GM12878 (cell line): ENCODE data around the gene RBM42. TPM values are rescaled to one million over a fixed set of nuclear protein-coding genes. Genes with fewer than 3 reads are reported as not detected.

Experiments used
- ATAC-seq: fragments of 200-7000 bp; cut with Tn5 transposase; 3 replicates; pipeline ENCODE4 v1.9.1; 2020; ENCODE audit warnings: mild to moderate bottlenecking, moderate library complexity
- BruUV-seq: library from RNA; stranded (reverse); fragments of 400-500 nt; replicated peaks from 2 replicates; lab custom pipeline; 2021; lab: Mats Ljungman, UMichigan
- CTCF ChIA-PET: fragments of 300-600 bp; sonication (Branson Sonifier 250); formaldehyde crosslinking; extraction: SDS; loops from one replicate; lab custom pipeline; 2021; ENCODE audit warnings: inconsistent platforms; lab: Yijun Ruan, JAX
- POLR2A ChIA-PET: fragments of 350-600 bp; formaldehyde crosslinking; extraction: SDS; loops from one replicate; lab custom pipeline; 2021; ENCODE audit warnings: inconsistent platforms; lab: Charles Lee
- RAD21 ChIA-PET: fragments of 300-600 bp; sonication (Branson Sonifier 250); formaldehyde crosslinking; loops from one replicate; lab custom pipeline; 2023; ENCODE audit warnings: antibody characterized with exemption; ENCODE audit not compliant: unreplicated experiment; lab: Charles Lee
- SMC1A ChIA-PET: fragments of 300-600 bp; sonication (Branson Sonifier 250); formaldehyde crosslinking; loops from one replicate; lab custom pipeline; 2023; ENCODE audit not compliant: unreplicated experiment, uncharacterized antibody; lab: Charles Lee
- DNase-seq: peaks from one replicate; pipeline ENCODE4 v3.0.0-alpha.2; 2011; ENCODE audit warnings: low read depth, low spot score
- FAIRE-seq: peaks from 3 replicates; lab custom pipeline; 2011; peaks lifted over from hg19 to GRCh38; lab: Jason Lieb, UNC
- H2AFZ ChIP-seq: 2 replicates; pipeline ENCODE4 v1.6.0; 2011; ENCODE audit warnings: low read depth, low read length, control low read depth; ENCODE audit not compliant: control insufficient read depth
- H3K27ac ChIP-seq: 2 replicates; pipeline ENCODE4 v1.5.1; 2011; ENCODE audit warnings: control low read depth; ENCODE audit not compliant: control insufficient read depth, insufficient read depth
- H3K27me3 ChIP-seq, 2 experiments: replicated peaks in 1 of 2; 2 replicates each; pipeline versions ENCODE4 v1.6.0 to v1.6.1; 2011; ENCODE audit warnings: low read length in 1 of 2; ENCODE audit not compliant: control insufficient read depth in 2 of 2, insufficient read depth in 2 of 2
- H3K36me3 ChIP-seq, 2 experiments: 2 replicates each; pipeline ENCODE4 v1.5.1; 2011; ENCODE audit warnings: low read length in 1 of 2; ENCODE audit not compliant: control insufficient read depth in 2 of 2, insufficient read depth in 2 of 2
- H3K4me1 ChIP-seq: 2 replicates; pipeline ENCODE4 v1.6.1; 2011; ENCODE audit warnings: mild to moderate bottlenecking, low read length, moderate library complexity, mixed read lengths; ENCODE audit not compliant: control insufficient read depth, insufficient read depth
- H3K4me2 ChIP-seq: 2 replicates; pipeline ENCODE4 v1.6.0; 2011; ENCODE audit warnings: control low read depth; ENCODE audit not compliant: control insufficient read depth, insufficient read depth
- H3K4me3 ChIP-seq: fragments of 200-600 bp; sonication (generic); 2 replicates; pipeline ENCODE4 v1.5.1; 2016
- H3K79me2 ChIP-seq: 2 replicates; pipeline ENCODE4 v1.6.0; 2011; ENCODE audit warnings: low read length; ENCODE audit not compliant: control insufficient read depth, insufficient read depth
- H3K9ac ChIP-seq: 2 replicates; pipeline ENCODE4 v1.8.0; 2011; ENCODE audit warnings: low read length, control low read depth, mixed read lengths; ENCODE audit not compliant: control insufficient read depth, insufficient read depth
- H3K9me3 ChIP-seq: replicated peaks from 3 replicates; pipeline ENCODE4 v1.5.1; 2011; ENCODE audit warnings: mild to moderate bottlenecking, low read length; ENCODE audit not compliant: control insufficient read depth, insufficient read depth
- H4K20me1 ChIP-seq: 2 replicates; pipeline ENCODE4 v1.6.0; 2011; ENCODE audit not compliant: control insufficient read depth, insufficient read depth
- ASH2L ChIP-seq: fragments of 300-600, 200-600 bp; sonication (generic); IDR thresholded peaks from 2 replicates; pipeline ENCODE4 v1.6.1; 2017; ENCODE audit warnings: low read depth, mild to moderate bottlenecking, borderline replicate concordance
- CBFB ChIP-seq: IDR thresholded peaks from 2 replicates; pipeline ENCODE4 v1.6.1; 2016; ENCODE audit warnings: antibody characterized with exemption, low read depth
- CHD2 ChIP-seq: IDR thresholded peaks from 2 replicates; pipeline ENCODE4 v1.6.1; 2011; ENCODE audit warnings: low read depth, low read length, improper control_type of control experiment, borderline replicate concordance
- MEF2A ChIP-seq: IDR thresholded peaks from 2 replicates; pipeline ENCODE4 v1.6.1; 2011; ENCODE audit warnings: low read depth, mild to moderate bottlenecking, low read length, moderate library complexity; ENCODE audit not compliant: insufficient read depth
- NFIC ChIP-seq: IDR thresholded peaks from 2 replicates; pipeline ENCODE4 v1.6.1; 2012; ENCODE audit warnings: low read depth, mild to moderate bottlenecking, inconsistent platforms, low read length, moderate library complexity
- PKNOX1 ChIP-seq: fragments of 450-650 bp; IDR thresholded peaks from 2 replicates; pipeline ENCODE4 v1.6.1; 2016; ENCODE audit warnings: mild to moderate bottlenecking
- POLR2AphosphoS2 ChIP-seq: IDR thresholded peaks from 2 replicates; pipeline ENCODE4 v1.6.1; 2011; ENCODE audit warnings: low read depth, mild to moderate bottlenecking, low read length, improper control_type of control experiment, moderate library complexity
- RCOR1 ChIP-seq: conservative IDR thresholded peaks from 2 replicates; pipeline ENCODE4 v1.6.1; 2012; ENCODE audit warnings: low read depth, low read length, improper control_type of control experiment
- SPI1 ChIP-seq: IDR thresholded peaks from 2 replicates; pipeline ENCODE4 v1.6.1; 2011; ENCODE audit warnings: low read depth, mild to moderate bottlenecking, low read length, moderate library complexity, borderline replicate concordance; ENCODE audit not compliant: insufficient read depth
- SRF ChIP-seq, 2 experiments: IDR thresholded peaks; 2 replicates each; pipeline ENCODE4 v1.6.1; 2011; ENCODE audit warnings: low read depth in 2 of 2, low read length in 2 of 2, mild to moderate bottlenecking in 1 of 2, moderate library complexity in 1 of 2
- TAF1 ChIP-seq: IDR thresholded peaks from 2 replicates; pipeline ENCODE4 v1.6.1; 2011; ENCODE audit warnings: mild to moderate bottlenecking, low read depth, low read length, borderline replicate concordance
- WGBS: methylation state at CpG from one replicate; pipeline ENCODE4 v1.1.6; 2016; ENCODE audit warnings: low lambda C conversion rate; ENCODE audit not compliant: insufficient replicate concordance, insufficient coverage; ENCODE audit errors: missing lambda C conversion rate; 5-methylcytosine and 5-hydroxymethylcytosine counted together
- in situ Hi-C: fragments of 300-500 bp; cut with MboI; formaldehyde crosslinking; loops from 9 replicates; pipeline ENCODE4 v1.14.3; 2018; ENCODE audit warnings: mixed read lengths
- intact Hi-C: fragments of 100-400 bp; cut with micrococcal nuclease; formaldehyde crosslinking; loops from one replicate; pipeline ENCODE4 v1.14.2; 2022; ENCODE audit not compliant: unreplicated experiment
- polyA plus RNA-seq, 11 experiments: library from polyadenylated mRNA; depleted of rRNA in 4 of 11; unstranded in 6 of 11; stranded (reverse) in 5 of 11; fragments of >200 nt; fragmentation: Nextera tagmentation in 4 of 11; fragmentation: Illumina TruSeq in 1 of 11; extraction: Ambion mirVana in 4 of 11; extraction: Trizol in 1 of 11; gene quantifications; 1 replicate in 1 of 11; 2 replicates in 10 of 11; pipeline versions ENCODE4 v1.2.1 to v1.2.3, GENCODE V29; 2011 to 2016; ENCODE audit warnings: inconsistent platforms in 2 of 11, missing spikeins in 2 of 11, low read depth in 1 of 11
- total RNA-seq, 4 experiments: library from RNA; depleted of rRNA in 3 of 4; stranded (reverse); fragments of >200 nt in 3 of 4; fragmentation: Illumina TruSeq in 1 of 4; extraction: Trizol in 1 of 4; gene quantifications; 2 replicates each; pipeline versions ENCODE4 v1.2.1 to v1.2.3, GENCODE V29; 2013 to 2021
- TF ChIP-seq, protein P1 (sequence below): fragments of 150-350 bp; IDR thresholded peaks from 2 replicates; pipeline ENCODE4 v1.6.1; 2016; ENCODE audit warnings: low read depth, low read length

The RBM42 gene
- total and polyA plus RNA-seq, 10 of the 15 experiments (the other 5 are each of a cell fraction or from before 2014, with no cell fraction given), result 4.2 to 117 (median 48.5) TPM

GRCh38 chr19:35644206-35644986 lies 15.6 kb downstream of the RBM42 start (continued):
- TF ChIP-seq NFIC (no peak), POLR2AphosphoS2 (no peak), CHD2 (no peak)

DNA sequence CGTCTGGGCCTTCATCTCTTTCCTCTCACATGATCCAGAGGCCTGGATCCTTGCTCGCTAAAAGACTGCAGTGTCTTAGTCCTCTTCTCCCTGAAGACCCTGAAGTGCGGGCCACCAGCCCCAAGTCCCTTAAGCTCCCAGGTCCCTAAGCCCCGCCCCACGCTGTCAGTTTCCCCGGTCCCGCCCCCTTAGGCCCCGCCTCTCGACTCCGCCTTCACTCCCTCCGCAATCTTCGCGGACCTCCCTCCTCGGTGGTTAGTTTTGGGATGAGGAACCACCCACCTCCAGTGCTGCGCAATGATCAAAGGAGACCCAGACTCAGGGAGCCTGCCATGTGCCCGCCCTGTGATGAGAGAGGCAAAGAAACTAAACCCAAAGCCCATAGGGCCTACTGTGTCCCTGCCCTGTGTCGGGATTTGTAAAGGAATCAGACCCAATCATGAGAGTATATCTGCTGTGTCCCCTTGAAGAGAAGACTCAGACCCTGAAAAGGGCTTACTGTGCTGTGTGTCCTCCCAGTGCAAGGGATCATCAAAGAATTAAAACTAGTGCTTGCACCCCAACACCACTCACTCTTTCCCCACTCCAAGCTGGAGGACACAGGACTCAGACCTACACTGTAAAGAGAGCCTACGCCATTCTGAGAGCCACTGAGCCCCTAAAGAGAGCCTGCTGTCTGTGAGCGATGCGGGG lies 16.3 kb downstream of the RBM42 start:
- ATAC-seq (peak; percentile 14), DNase-seq (no peak), FAIRE-seq (no peak)
- Histone ChIP-seq H4K20me1 (no peaks in the 10 kb centered on the region; the same call in 1 of the 2 replicates), H3K4me2 (peak overlapping the region; percentile 100), H3K4me3 (peak overlapping the region; percentile 66; the same call in 1 of the 2 replicates), H3K79me2 (peaks cover 17% of the 10 kb centered on the region), H3K27me3 (no peaks in the 10 kb centered on the region), H3K27ac (no peak overlapping the region), H3K4me1 (peaks cover 30% of the 10 kb centered on the region), H2AFZ (peak overlapping the region; percentile 100), H3K9me3 (no peaks in the 10 kb centered on the region), H3K36me3 (no peaks in the 10 kb centered on the region), H3K9ac (peak overlapping the region; percentile 65; the same call in 1 of the 2 replicates)
- in situ Hi-C loops, result no loop called here
- ChIA-PET RAD21 (interaction anchor here (1.1 to 1.3 kb wide), 3 partner anchors 28 to 135 kb away, joined by 3 to 4 read pairs (median 3); no protein-coding TSS in a partner anchor), SMC1A (interaction anchor here (0.8 to 1.9 kb wide), 4 partner anchors 33 to 291 kb away, joined by 3 to 10 read pairs (median 6); partner anchors contain the start of gene HAUS5), CTCF (interaction anchor here (1.1 to 1.6 kb wide), 2 partner anchors 101 to 137 kb away, joined by 3 read pairs; partner anchors contain the start of gene PSENEN), POLR2A (interaction anchor here (0.5 to 3.5 kb wide), 7 partner anchors 13 to 103 kb away, joined by 3 to 30 read pairs (median 5); partner anchors contain the start of genes HAUS5 and LIN37)
- 24% methylated on average over 15 of the region's 20 CpGs for WGBS
- intact Hi-C loops, result no loop called here
- BruUV-seq, result no TSS peak
- TF ChIP-seq, protein P1, sequence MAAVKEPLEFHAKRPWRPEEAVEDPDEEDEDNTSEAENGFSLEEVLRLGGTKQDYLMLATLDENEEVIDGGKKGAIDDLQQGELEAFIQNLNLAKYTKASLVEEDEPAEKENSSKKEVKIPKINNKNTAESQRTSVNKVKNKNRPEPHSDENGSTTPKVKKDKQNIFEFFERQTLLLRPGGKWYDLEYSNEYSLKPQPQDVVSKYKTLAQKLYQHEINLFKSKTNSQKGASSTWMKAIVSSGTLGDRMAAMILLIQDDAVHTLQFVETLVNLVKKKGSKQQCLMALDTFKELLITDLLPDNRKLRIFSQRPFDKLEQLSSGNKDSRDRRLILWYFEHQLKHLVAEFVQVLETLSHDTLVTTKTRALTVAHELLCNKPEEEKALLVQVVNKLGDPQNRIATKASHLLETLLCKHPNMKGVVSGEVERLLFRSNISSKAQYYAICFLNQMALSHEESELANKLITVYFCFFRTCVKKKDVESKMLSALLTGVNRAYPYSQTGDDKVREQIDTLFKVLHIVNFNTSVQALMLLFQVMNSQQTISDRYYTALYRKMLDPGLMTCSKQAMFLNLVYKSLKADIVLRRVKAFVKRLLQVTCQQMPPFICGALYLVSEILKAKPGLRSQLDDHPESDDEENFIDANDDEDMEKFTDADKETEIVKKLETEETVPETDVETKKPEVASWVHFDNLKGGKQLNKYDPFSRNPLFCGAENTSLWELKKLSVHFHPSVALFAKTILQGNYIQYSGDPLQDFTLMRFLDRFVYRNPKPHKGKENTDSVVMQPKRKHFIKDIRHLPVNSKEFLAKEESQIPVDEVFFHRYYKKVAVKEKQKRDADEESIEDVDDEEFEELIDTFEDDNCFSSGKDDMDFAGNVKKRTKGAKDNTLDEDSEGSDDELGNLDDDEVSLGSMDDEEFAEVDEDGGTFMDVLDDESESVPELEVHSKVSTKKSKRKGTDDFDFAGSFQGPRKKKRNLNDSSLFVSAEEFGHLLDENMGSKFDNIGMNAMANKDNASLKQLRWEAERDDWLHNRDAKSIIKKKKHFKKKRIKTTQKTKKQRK, result no peak
- TF ChIP-seq PKNOX1, result peak; percentile 74
- TF ChIP-seq MEF2A, result no peak
- TF ChIP-seq ASH2L, result no peak
- no peak for TF ChIP-seq RCOR1
- TF ChIP-seq CBFB, result no peak
- no peak for TF ChIP-seq SRF (IDR thresholded peaks at IDR 0.05; ENCODE audit: low read depth in 2 of 2, low read length in 2 of 2)
- no peak for TF ChIP-seq SPI1
- TF ChIP-seq TAF1, result no peak
